ENCODE measurements around the gene FLNA.

DNA sequence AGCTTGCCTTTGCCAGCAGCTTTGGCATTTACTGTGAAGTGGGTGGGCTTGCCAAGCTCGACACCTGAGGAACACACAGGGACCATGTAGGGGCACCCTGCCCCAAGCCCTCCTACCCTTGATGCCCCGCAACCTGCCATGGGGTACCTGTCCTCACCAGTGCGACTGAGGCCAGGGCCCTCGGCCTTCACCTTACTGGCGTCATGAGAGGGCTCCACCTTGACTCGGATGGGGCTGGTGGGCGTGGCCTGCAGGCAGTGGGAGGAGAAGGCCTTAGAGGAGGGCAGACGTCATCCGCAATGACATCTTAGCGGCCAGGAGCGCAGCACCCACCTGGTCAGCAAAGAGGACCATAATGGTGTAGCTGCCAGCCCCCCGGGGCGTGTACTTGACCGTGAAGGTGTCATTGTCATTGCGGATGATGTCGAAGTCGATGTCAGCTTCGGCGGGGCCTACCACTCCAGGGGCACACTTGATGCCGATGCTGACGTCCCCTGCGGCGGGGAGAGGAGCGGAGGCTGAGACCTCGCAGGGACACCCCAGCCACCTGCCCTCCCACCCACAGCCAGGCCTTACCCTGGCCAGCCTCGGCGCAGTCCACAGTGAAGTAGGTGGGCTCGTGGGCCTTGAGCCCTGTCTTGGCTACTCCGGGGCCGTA lies 12.2 kb downstream of the FLNA start:
- no peak for TF ChIP-seq EZH2 (IDR thresholded peaks at IDR 0.05; ENCODE audit: borderline replicate concordance, low read depth, low read length, poor library complexity, severe bottlenecking)
- TF ChIP-seq, protein P1, sequence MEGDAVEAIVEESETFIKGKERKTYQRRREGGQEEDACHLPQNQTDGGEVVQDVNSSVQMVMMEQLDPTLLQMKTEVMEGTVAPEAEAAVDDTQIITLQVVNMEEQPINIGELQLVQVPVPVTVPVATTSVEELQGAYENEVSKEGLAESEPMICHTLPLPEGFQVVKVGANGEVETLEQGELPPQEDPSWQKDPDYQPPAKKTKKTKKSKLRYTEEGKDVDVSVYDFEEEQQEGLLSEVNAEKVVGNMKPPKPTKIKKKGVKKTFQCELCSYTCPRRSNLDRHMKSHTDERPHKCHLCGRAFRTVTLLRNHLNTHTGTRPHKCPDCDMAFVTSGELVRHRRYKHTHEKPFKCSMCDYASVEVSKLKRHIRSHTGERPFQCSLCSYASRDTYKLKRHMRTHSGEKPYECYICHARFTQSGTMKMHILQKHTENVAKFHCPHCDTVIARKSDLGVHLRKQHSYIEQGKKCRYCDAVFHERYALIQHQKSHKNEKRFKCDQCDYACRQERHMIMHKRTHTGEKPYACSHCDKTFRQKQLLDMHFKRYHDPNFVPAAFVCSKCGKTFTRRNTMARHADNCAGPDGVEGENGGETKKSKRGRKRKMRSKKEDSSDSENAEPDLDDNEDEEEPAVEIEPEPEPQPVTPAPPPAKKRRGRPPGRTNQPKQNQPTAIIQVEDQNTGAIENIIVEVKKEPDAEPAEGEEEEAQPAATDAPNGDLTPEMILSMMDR (conservative IDR thresholded peaks at IDR 0.05; ENCODE audit: low read depth, low read length) = no peak

Data from A673 (cell line).